GM18520 (cell line): ENCODE results near the gene LRFN2.

ENCODE experiments used
- ATAC-seq: cut with Tn5 transposase; IDR thresholded peaks from one replicate; pipeline ENCODE4 v1.9.1; 2021; ENCODE audit not compliant: unreplicated experiment

LRFN2 gene

DNA sequence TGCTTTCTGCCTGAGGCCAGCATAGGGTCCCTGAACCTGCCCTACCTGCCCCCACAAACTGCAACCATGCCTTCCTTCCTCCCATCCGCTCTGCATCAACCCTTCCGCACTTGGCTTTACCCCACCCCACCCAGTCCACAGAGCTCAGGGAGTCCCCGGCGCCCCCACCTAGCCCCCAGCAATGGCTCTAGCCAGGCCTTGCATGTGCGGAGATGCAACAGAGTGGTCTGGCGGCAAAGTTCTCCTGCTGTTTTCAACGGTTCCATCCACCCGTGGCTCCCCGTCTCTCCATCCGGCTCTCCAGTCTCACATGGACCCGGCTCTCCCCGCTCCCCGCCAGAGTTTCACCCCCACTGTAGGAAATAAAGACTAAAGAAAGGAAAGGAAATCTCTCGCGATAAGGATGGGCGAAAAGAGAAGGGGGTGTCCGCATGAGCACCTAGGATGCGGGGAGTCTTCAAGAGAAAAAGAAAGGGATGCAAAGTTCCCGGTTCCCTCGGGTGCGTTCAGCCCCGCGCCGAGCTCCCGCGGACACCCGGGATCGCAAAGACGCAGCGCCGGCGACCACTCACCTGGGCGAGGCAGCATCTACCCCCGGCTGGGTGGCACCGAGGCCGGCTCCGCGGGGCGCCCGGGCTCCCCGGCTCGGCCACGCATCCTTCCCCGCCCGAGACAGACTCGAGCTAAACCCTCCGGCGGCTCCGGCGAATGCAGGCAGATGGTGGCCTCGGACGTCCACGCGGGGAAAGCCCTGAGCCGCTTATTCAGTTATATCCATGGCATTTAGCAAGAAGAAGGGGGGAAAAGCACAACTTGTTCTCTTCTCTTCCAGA, 579 bp downstream of the LRFN2 start:
- ATAC-seq: no peak

GRCh38 chr6:40585651-40586269, 1.4 kb downstream of the LRFN2 start:
- ATAC-seq: no peak

DNA sequence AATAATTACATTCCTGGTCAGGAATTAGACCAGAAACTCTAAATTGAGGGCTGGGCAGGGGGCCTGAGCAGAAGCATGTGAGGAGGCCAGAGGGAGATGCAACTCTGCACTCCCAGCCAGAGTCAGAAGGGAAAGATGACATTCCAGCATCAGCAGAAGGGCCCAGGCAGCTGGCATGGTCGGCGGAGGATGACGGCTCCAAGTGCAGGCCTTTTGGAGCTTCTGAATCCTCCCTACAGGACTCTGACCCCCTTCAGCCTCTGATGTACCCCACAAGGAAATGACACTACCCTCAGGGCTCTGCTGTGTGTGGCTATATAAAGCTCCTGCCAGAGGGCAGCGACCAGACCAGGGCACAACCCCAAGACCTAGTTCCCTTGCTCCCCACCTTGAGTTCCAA, 1.9 kb downstream of the LRFN2 start:
- ATAC-seq: no peak

DNA sequence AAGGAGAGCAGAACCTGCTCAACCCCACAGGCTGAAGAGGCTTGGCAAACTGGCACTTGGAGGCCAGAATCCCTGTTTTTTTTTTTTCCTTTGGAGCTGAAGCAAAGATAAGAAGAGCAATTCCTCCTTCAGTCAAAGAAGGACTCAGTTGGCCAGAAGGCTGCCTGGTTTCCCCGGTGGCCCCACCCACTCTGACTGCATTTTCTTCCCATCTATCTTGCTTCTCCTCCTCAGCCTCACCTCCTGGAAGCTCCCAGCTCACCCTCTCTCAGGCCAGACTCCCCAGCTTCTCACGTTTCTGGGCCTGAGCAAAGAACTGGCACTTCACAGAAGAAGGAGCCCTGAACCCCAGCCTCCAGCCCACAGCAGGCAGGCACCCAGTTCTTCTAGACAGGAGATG, 2.4 kb downstream of the LRFN2 start:
- ATAC-seq: no peak

GRCh38 chr6:40583709-40584108, 3.5 kb downstream of the LRFN2 start:
- no peak for ATAC-seq

DNA sequence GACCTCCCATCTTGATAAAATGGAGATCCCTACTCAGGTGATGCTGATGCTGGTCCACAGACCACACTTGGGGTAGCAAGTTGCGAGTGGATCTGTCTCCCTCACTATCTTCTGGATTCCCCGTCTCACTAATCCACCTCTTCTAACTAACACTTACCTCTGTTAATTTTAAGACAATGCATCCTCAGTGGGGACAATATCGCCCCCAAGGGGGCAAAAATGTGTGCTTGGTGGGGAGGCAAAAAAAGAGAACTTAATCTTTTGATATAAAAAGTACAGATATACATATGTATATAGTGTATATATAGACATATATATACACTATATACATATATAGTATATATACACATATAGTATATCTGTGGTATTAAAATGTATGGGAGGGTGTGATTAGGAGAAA, 4.3 kb downstream of the LRFN2 start:
- no peak for ATAC-seq

- ATAC-seq: no peak
Measured at GRCh38 chr6:40579101-40579500, 8.1 kb downstream of the LRFN2 start.

GRCh38 chr6:40577672-40578071, 9.5 kb downstream of the LRFN2 start:
- no peak for ATAC-seq

GRCh38 chr6:40573221-40573620, 13.9 kb downstream of the LRFN2 start:
- no peak for ATAC-seq

DNA sequence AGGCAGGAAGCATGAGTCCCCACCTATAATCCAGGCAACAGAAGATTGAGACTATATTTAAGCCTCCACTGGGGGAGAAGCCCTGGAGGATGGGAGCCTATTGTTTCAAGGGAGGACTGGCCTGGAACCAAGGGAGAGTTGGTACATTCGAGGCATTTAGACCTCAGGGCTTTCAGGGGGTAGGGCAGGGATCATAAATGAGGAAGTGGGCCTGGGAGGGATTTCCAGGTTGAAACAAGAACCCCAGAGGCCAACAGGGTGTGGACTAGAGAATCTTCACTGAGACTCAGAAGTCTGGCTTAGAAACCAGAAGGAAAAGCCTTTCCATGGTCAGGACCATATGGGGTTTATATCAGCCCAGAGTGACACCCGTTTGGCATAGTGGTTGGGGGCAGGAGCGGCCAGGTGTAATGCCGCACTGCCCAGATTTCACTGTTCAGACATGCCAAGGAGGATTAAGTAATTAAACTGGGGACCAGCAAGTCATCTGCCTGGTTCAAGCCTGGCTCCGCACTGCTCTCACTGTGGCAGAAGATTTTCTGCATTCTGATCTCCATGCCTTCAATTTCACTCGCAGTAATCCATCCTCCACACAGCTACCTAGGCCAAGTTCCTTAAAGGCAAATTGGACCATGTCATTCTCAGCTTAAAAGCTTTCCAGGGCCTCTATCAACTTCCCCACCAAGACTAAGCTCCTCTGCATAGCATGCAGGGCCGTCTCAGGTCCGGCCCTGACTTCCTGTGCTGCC, 17.8 kb downstream of the LRFN2 start:
- no peak for ATAC-seq

DNA sequence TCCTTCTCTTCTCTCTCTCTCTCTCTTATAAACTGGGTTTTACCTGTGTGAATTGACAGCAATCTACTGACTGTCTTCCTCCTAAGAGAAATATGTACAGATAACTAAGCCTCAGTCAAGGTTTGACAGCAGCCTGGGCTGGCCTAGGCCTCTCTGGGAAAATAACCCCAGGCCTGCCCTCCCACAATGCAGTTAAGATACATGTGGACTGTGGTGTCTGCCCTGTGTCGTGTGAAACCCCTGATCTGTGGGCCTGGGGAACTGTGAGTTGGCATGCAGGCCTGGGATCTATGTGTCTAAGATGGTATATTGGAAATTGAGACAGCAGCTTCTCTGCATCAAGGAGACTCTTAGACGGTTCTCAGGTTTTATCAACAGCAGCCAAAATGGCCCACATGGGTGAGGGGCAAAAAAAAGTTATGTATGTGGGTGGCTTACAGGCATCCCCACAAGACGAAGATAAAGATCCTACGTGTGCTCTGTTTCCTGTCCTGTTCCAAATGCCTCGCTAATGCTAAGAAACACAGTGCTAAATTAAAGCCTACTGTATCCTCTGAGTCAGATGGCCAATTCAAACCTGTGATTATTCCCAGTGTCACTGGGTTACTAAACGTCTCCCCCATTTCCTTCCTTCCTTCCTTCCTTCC, 19.0 kb downstream of the LRFN2 start:
- no peak for ATAC-seq

- no peak for ATAC-seq
Measured at GRCh38 chr6:40563111-40563510, 24.1 kb downstream of the LRFN2 start.

GRCh38 chr6:40559056-40559455, 28.1 kb downstream of the LRFN2 start:
- ATAC-seq: no peak

- no peak for ATAC-seq
Measured at GRCh38 chr6:40558102-40558501, 29.1 kb downstream of the LRFN2 start.

DNA sequence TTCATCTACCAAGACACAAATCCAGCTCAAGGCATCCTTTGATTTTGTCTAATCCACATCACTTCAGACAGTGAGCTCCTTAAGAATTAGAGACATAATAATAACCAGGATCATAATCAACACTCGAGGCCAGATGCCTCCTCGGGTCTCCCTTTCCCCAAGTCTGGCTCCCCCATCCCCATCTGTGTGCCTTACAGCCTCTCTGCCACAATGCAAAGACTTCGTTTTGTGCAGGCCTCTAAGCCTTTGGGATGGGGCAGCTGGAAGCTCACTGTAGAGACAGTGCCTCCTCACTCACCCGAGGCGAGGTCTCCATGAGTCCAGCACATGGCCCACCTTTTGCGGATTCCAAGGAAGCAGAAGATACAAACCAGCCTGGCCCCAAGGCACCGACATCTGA, 30.3 kb downstream of the LRFN2 start:
- ATAC-seq: no peak

DNA sequence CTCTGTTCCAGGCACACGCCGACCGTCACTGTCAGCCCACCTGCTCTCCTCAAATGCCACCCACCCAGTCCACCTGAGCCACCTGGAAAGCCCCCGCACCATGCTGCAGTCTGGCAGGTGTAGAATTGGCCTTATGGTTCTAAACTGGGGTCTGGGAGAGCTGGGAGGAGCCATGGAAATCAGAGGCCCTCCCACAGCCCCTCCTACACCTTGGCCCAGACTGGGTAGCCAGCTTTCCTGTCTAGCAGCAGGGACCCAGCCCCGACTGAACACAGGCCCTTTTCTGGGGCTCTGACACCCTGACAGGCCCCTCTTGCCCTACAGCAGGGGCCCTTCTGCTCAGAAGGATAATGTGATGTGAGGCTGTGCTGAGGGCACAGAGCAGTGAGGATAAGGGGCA, 31.1 kb downstream of the LRFN2 start:
- ATAC-seq: no peak

DNA sequence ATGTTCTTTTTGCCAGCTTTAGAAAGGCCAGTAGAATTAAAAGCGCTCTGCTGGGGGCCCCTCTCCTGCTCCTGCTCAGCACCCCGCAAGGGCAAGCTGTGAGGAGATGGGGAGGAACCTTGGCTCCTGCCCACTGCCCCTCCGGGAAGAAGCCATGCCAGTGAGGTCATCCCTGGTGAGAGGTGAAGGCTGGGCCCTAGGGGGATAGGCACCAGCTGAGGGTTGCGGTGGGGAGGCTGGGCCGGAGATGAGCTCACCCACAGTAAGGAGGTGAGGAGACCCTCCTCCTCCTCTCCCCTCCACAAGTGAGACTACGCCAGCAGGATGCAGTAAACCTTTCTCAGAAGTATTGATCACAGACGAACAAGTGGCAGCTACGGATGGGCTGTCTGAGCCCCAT, 32.1 kb downstream of the LRFN2 start:
- ATAC-seq: no peak

DNA sequence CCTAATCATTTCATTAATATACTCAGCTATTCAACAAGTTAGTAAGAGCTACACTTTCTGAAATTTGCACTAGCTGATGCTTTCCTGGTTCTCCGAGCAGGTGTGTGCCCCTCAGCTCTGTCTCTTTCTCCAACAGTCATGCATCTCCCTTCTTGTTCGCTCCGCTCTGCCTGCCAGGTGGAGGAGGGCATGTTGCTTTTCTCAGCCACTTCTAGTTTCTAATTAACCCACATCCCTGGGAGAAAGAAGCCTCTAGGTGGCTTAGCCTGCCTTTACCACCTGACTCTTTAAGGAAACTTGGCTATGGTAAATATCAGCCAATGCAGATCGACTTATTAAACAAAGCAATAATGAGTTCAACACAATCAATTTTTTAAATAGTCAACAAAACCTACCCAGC, 34.2 kb downstream of the LRFN2 start:
- no peak for ATAC-seq

- no peak for ATAC-seq
Measured at GRCh38 chr6:40551966-40552505, 35.1 kb downstream of the LRFN2 start.

DNA sequence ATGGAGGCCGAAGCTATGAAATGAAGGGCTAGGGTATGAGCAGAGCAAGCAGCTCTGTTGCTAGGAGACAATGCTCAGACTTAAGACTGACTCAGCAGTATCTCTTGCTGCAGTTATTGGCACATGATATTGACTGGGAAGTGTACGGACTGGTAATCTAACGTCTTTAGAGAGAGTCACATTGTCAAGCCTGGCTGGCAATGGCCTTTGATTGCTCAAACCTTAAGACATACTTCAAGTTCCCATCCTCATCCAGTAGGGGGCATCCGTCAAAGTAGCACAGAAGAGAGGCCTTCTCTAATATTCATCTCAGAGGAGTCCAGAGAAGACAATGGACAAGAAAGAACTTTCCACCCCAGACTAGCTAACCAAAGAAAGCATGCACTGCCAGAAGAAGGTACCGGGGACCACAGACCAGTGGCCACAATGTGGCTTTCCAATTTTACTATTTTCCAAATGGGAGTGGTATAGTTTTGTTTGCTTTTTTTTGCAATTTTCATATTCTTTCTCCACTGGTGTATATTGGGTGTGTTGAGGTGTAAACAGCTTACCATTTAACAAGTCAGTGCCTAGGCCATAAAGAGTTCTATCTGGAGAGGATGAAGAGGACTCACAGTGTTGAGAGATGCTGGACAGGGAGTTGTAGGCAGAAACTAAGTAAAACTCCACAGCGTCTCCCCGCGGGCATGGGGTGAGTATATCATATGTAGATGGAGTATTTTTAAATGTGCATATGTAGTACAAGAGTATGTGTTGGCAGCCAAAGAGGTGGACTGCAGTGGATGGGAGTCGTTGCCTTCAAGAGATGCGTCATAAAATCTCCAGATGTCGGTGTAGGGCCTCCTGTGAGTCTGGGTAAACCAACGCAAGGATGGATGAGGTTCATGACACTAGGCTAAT, 36.7 kb downstream of the LRFN2 start:
- ATAC-seq: no peak
